GM12878 (cell line): Measurements from ENCODE around the gene HNF4A.

Experiments
- CBFB ChIP-seq: IDR thresholded peaks from 2 replicates; pipeline ENCODE4 v1.6.1; 2016; ENCODE audit warnings: antibody characterized with exemption, low read depth
- NBN ChIP-seq: fragments of 450-650 bp; IDR thresholded peaks from 2 replicates; pipeline ENCODE4 v1.6.1; 2016
- SIN3A ChIP-seq: IDR thresholded peaks from 2 replicates; pipeline ENCODE4 v1.6.1; 2012; ENCODE audit warnings: low read depth, low read length, improper control_type of control experiment
- ZZZ3 ChIP-seq: IDR thresholded peaks from 2 replicates; pipeline ENCODE4 v1.6.1; 2011; ENCODE audit warnings: low read depth; ENCODE audit not compliant: control insufficient read depth, insufficient read length
- TF ChIP-seq, protein P1 (sequence below), 3 experiments: IDR thresholded peaks in 2 of 3; conservative IDR thresholded peaks in 1 of 3; 2 replicates each; pipeline ENCODE4 v1.5.1; 2011; ENCODE audit warnings: low read depth in 3 of 3, low read length in 3 of 3, mild to moderate bottlenecking in 3 of 3, control low read depth in 2 of 3, moderate library complexity in 2 of 3, inconsistent platforms in 1 of 3, mixed read lengths in 1 of 3; ENCODE audit not compliant: control insufficient read depth in 2 of 3, insufficient read depth in 1 of 3; ENCODE audit errors: extremely low read depth in 1 of 3
- TF ChIP-seq, protein P2 (sequence below): IDR thresholded peaks from 2 replicates; pipeline ENCODE4 v1.6.1; 2011; ENCODE audit warnings: low read depth, mild to moderate bottlenecking, low read length, moderate library complexity, borderline replicate concordance; ENCODE audit errors: extremely low read depth
- TF ChIP-seq, protein P3 (sequence below): IDR thresholded peaks from 2 replicates; pipeline ENCODE4 v1.6.1; 2012; ENCODE audit warnings: low read depth, low read length, improper control_type of control experiment

DNA sequence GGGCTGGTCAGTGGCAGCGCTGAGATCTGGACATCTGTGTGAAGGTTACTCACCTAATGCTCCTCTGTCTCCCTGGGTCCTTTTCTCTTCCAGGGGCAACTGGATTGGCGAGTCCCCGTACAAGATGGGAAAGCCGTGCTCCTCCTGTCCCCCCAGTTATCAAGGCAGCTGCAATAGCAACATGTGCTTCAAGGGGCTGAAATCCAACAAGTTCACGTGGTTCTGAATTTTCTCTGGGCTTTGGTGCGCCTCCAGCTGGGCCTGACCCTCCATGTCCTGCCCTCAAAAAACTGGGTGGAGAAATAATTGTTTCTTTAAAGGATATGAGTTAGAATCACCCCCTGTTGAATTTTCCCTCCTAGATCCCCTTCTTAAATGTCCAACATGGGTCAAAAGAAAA, 4.9 kb upstream of the HNF4A start:
- TF ChIP-seq ZZZ3: no peak
- no peak for TF ChIP-seq NBN
- TF ChIP-seq, protein P1, sequence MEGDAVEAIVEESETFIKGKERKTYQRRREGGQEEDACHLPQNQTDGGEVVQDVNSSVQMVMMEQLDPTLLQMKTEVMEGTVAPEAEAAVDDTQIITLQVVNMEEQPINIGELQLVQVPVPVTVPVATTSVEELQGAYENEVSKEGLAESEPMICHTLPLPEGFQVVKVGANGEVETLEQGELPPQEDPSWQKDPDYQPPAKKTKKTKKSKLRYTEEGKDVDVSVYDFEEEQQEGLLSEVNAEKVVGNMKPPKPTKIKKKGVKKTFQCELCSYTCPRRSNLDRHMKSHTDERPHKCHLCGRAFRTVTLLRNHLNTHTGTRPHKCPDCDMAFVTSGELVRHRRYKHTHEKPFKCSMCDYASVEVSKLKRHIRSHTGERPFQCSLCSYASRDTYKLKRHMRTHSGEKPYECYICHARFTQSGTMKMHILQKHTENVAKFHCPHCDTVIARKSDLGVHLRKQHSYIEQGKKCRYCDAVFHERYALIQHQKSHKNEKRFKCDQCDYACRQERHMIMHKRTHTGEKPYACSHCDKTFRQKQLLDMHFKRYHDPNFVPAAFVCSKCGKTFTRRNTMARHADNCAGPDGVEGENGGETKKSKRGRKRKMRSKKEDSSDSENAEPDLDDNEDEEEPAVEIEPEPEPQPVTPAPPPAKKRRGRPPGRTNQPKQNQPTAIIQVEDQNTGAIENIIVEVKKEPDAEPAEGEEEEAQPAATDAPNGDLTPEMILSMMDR (IDR thresholded peaks at IDR 0.05 in 2 of 3, conservative IDR thresholded peaks at IDR 0.05 in 1 of 3; ENCODE audit: control insufficient read depth in 2 of 3, extremely low read depth in 1 of 3, insufficient read depth in 1 of 3, low read depth in 3 of 3, low read length in 3 of 3): no peak
- TF ChIP-seq SIN3A: no peak
- no peak for TF ChIP-seq CBFB
- TF ChIP-seq, protein P2, sequence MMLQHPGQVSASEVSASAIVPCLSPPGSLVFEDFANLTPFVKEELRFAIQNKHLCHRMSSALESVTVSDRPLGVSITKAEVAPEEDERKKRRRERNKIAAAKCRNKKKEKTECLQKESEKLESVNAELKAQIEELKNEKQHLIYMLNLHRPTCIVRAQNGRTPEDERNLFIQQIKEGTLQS: no peak
- TF ChIP-seq, protein P3, sequence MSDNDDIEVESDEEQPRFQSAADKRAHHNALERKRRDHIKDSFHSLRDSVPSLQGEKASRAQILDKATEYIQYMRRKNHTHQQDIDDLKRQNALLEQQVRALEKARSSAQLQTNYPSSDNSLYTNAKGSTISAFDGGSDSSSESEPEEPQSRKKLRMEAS: no peak
